Measurements from ENCODE around the gene THBS2.

Gene THBS2

DNA sequence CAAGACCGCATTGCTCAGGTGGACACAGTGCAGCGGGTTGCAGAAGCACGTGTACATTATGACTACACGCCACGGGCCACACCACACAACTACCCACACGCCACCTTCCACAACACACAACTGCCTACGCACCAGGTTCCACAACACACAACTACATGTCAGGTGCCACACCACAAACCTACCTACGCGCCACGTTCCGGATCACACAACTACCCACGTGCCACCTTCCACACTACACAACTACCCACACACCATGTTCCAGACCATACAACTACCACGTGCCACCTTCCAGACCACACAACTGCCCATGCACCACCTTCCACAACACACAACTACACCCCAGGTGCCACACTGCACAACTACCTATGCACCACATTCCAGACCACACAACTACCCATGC is 20.5 kb downstream of the THBS2 start:
- H3K4me3 ChIP-seq (ENCODE audit: low read length), result no peak overlapping the region
- TF ChIP-seq, protein P1, sequence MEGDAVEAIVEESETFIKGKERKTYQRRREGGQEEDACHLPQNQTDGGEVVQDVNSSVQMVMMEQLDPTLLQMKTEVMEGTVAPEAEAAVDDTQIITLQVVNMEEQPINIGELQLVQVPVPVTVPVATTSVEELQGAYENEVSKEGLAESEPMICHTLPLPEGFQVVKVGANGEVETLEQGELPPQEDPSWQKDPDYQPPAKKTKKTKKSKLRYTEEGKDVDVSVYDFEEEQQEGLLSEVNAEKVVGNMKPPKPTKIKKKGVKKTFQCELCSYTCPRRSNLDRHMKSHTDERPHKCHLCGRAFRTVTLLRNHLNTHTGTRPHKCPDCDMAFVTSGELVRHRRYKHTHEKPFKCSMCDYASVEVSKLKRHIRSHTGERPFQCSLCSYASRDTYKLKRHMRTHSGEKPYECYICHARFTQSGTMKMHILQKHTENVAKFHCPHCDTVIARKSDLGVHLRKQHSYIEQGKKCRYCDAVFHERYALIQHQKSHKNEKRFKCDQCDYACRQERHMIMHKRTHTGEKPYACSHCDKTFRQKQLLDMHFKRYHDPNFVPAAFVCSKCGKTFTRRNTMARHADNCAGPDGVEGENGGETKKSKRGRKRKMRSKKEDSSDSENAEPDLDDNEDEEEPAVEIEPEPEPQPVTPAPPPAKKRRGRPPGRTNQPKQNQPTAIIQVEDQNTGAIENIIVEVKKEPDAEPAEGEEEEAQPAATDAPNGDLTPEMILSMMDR (conservative IDR thresholded peaks at IDR 0.05; ENCODE audit: low read length), result no peak
- no peak for DNase-seq (ENCODE audit: low read depth)

DNA sequence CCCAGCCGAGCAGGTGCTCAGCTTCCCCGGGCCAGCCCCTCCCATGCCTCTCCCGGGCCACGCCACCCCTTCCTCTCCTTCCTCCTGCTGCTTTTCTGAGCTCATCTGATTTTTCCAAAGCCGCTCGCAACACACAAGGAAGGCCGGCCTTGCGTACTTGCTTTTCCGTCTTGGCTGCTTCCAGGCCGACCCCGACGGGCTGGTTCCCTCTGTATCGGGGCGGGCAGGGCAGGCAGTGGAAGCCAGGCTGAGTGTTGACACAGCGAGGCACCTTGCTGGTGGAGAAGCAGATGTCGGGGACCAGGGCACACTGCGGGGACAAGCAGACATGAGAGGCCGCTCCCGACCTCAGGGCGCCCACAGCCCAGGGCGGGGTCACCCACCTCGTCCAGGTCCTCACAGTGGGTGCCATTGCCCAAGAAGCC is 21.1 kb downstream of the THBS2 start:
- no peak for DNase-seq (ENCODE audit: low read depth)
- TF ChIP-seq, protein P1 (conservative IDR thresholded peaks at IDR 0.05; ENCODE audit: low read length), result no peak
- H3K4me3 ChIP-seq (ENCODE audit: low read length), result no peak overlapping the region

GRCh38 chr6:169231790-169232506 is 21.7 kb downstream of the THBS2 start:
- TF ChIP-seq, protein P1 (conservative IDR thresholded peaks at IDR 0.05; ENCODE audit: low read length), result no peak
- DNase-seq (ENCODE audit: low read depth), result no peak
- no peak overlapping the region for H3K4me3 ChIP-seq (ENCODE audit: low read length)

- H3K4me3 ChIP-seq (ENCODE audit: low read length), result no peak overlapping the region
- no peak for DNase-seq (ENCODE audit: low read depth)
- TF ChIP-seq, protein P1 (conservative IDR thresholded peaks at IDR 0.05; ENCODE audit: low read length), result no peak
Observed at GRCh38 chr6:169230946-169231789, 22.5 kb downstream of the THBS2 start.

DNA sequence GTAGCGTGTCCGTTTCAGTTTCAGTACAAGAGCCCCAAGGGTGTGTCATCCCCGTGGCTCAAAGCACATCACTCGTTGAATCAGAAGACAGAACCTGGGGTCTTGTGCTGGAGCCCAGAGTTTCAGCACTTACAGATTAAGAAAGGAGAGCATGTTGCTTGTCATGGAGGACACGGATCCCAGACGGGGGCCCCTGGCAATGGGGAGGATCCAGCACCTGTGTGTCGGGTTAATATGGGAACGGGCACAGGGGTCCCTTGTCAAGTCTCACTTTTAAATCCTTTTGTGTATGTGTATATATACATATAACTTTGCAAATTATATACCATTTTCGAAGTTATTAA is 23.4 kb downstream of the THBS2 start:
- no peak overlapping the region for H3K4me3 ChIP-seq (ENCODE audit: low read length)
- TF ChIP-seq, protein P1 (conservative IDR thresholded peaks at IDR 0.05; ENCODE audit: low read length), result no peak
- DNase-seq (ENCODE audit: low read depth), result no peak

GRCh38 chr6:169229615-169230321 is 23.9 kb downstream of the THBS2 start:
- peak; percentile 41 for DNase-seq (ENCODE audit: low read depth)
- TF ChIP-seq, protein P1 (conservative IDR thresholded peaks at IDR 0.05; ENCODE audit: low read length), result no peak
- H3K4me3 ChIP-seq (ENCODE audit: low read length), result no peak overlapping the region
